ENCODE results near the gene COPS3. TPM values are rescaled to one million over a fixed set of nuclear protein-coding genes. Genes with fewer than 3 reads are reported as not detected.

The COPS3 gene
- total and polyA plus RNA-seq, 2 of the 4 experiments (the other 2 are of a cell fraction), result 71.4 to 144 TPM

DNA sequence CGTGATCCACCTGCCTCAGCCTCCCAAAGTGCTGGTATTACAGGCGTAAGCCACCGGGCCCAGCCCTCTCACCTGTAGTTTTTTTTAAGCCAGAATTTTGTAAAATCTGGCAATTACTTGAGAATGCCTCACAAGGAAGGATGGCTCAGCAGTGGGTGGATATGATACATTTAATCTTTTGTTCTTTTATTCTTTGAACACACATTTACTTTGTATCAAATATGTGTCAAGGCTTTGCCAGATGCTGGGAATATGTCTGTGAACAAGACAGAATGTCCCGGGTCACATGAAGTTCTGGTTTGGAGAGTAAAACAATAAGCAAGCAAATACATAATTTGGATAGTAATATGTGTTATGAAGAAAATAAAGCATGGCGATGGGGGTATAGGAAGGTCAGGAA, 4.9 kb upstream of the COPS3 start:
- no TSS peak for BruUV-seq (replicated peaks)

More for the DNA sequence above, 4.9 kb upstream of the COPS3 start:
- H3K9me3 ChIP-seq (ENCODE audit: control insufficient read depth, insufficient read depth, low read length), result no peaks in the 10 kb centered on the region
- H3K56ac ChIP-seq (ENCODE audit: extremely low read depth, insufficient read depth, low read length), result no peak overlapping the region
- H2BK20ac ChIP-seq (ENCODE audit: low read depth, low read length), result no peak overlapping the region
- H4K20me1 ChIP-seq (ENCODE audit: insufficient read depth, low read length), result no peaks in the 10 kb centered on the region
- H4K8ac ChIP-seq (ENCODE audit: low read depth in 2 of 2, low read length in 2 of 2), result no peak overlapping the region
- H3K36me3 ChIP-seq (ENCODE audit: control insufficient read depth, insufficient read depth, low read length), result no peaks in the 10 kb centered on the region
- peaks cover 8% of the 10 kb centered on the region for H3K27me3 ChIP-seq (ENCODE audit: control insufficient read depth, insufficient read depth, low read length)
- no peak overlapping the region for H4K5ac ChIP-seq (ENCODE audit: low read depth, low read length)
- H4K91ac ChIP-seq (ENCODE audit: insufficient read depth, low read depth, low read length), result no peak overlapping the region
- no peak overlapping the region for H3K4ac ChIP-seq (ENCODE audit: low read depth, low read length)
- dilution Hi-C loops (cut with HindIII; ENCODE audit: low sequenced_read_pairs, unreplicated experiment) (no loop called here), intact Hi-C loops (cut with micrococcal nuclease) (no loop called here), in situ Hi-C loops (cut with MboI; ENCODE audit: low sequenced_read_pairs) (no loop called here)
- ChIA-PET CTCF (no interaction called here), POLR2A (ENCODE audit: unreplicated experiment) (no interaction called here)
- H3K4me3 ChIP-seq (ENCODE audit: insufficient read depth, low read depth, low read length), result no peak overlapping the region
- H3K4me1 ChIP-seq (ENCODE audit: control insufficient read depth, insufficient read depth, low read length), result peaks cover 2% of the 10 kb centered on the region; the same call in 1 of the 2 replicates
- DNase-seq, result no peak
- H2AK5ac ChIP-seq (ENCODE audit: low read depth, low read length), result no peak overlapping the region
- H3K9ac ChIP-seq (ENCODE audit: low read depth, low read length), result no peak overlapping the region
- no peak overlapping the region for H2BK15ac ChIP-seq (ENCODE audit: low read depth, low read length)
- no peak overlapping the region for H2AK9ac ChIP-seq (replicated peaks; ENCODE audit: low read depth, low read length, poor library complexity)
- no peak overlapping the region for H3K18ac ChIP-seq (ENCODE audit: low read depth, low read length)
- no peak overlapping the region for H3K23ac ChIP-seq (ENCODE audit: low read depth, low read length)
- H3K79me1 ChIP-seq (ENCODE audit: low read depth in 1 of 2, low read length in 2 of 2), result peaks cover 0 to 4% of the 10 kb centered on the region in 2 experiments; a peak in 1 of 4 replicates
- H3K4me2 ChIP-seq (ENCODE audit: low read depth, low read length), result no peak overlapping the region
- no peak for TF ChIP-seq RAD21 (IDR thresholded peaks at IDR 0.05; ENCODE audit: low read length)
- no peak for TF ChIP-seq POLR2A (IDR thresholded peaks at IDR 0.05; ENCODE audit: low read depth, low read length)
- no peak for TF ChIP-seq NFE2L2 (IDR thresholded peaks at IDR 0.05; ENCODE audit: low read depth, low read length)
- TF ChIP-seq MXI1 (IDR thresholded peaks at IDR 0.05; ENCODE audit: borderline replicate concordance, low read depth, low read length), result no peak
- TF ChIP-seq CHD1 (IDR thresholded peaks at IDR 0.05; ENCODE audit: low read depth, low read length), result no peak
- TF ChIP-seq CEBPB (IDR thresholded peaks at IDR 0.05; ENCODE audit: low read depth, low read length), result no peak
- TF ChIP-seq ELK1 (IDR thresholded peaks at IDR 0.05; ENCODE audit: borderline replicate concordance, low read depth, low read length), result no peak
- TF ChIP-seq USF2 (IDR thresholded peaks at IDR 0.05; ENCODE audit: low read depth, low read length), result no peak
- no peak for TF ChIP-seq MAZ (IDR thresholded peaks at IDR 0.05; ENCODE audit: borderline replicate concordance, low read depth, low read length)
- H2BK5ac ChIP-seq (ENCODE audit: low read depth, low read length, poor library complexity, severe bottlenecking), result no peak overlapping the region
- WGBS, 2 experiments (ENCODE audit: extremely low coverage in 2 of 2, insufficient read length in 1 of 2), result 64% methylated on average over 1 of the region's 5 CpGs; no CpG with 5 or more reads in 1 of the 2 experiments
- H2BK120ac ChIP-seq (ENCODE audit: low read depth, low read length), result no peak overlapping the region
- H2AFZ ChIP-seq (replicated peaks; ENCODE audit: low read length, poor library complexity), result no peak overlapping the region
- H3K14ac ChIP-seq (replicated peaks; ENCODE audit: low read depth, low read length), result no peak overlapping the region
- ATAC-seq (ENCODE audit: low read depth), result no peak
- H3K9me1 ChIP-seq (ENCODE audit: insufficient read depth, low read length), result peaks cover 3% of the 10 kb centered on the region
- no peak overlapping the region for H3K27ac ChIP-seq (ENCODE audit: insufficient read depth, low read length)
